Parathyroid adenoma (tissue), 2 donors: ENCODE data around the gene SLC49A4.

ENCODE experiments used
- H2AFZ ChIP-seq: fragments of 300-600 bp; sonication (generic); one replicate; pipeline ENCODE4 v1.7.0; 2017; ENCODE audit warnings: antibody characterized with exemption, mild to moderate bottlenecking
- H3K27ac ChIP-seq: fragments of 300-600 bp; sonication (generic); one replicate; pipeline ENCODE4 v1.7.0; 2017
- H3K27me3 ChIP-seq: fragments of 300-600 bp; sonication (generic); one replicate; pipeline ENCODE4 v1.7.0; 2017; ENCODE audit warnings: low read length; ENCODE audit not compliant: control insufficient read depth, insufficient read depth
- H3K36me3 ChIP-seq: fragments of 300-600 bp; sonication (generic); one replicate; pipeline ENCODE4 v1.7.0; 2017; ENCODE audit warnings: low read length; ENCODE audit not compliant: control insufficient read depth, insufficient read depth
- H3K4me1 ChIP-seq: fragments of 300-600 bp; sonication (generic); one replicate; pipeline ENCODE4 v1.7.0; 2017; ENCODE audit warnings: control low read depth
- H3K4me2 ChIP-seq: fragments of 300-600 bp; sonication (generic); one replicate; pipeline ENCODE4 v1.7.0; 2017; ENCODE audit warnings: low read length
- H3K4me3 ChIP-seq: fragments of 300-600 bp; sonication (generic); one replicate; pipeline ENCODE4 v1.7.0; 2017; ENCODE audit warnings: low read depth, low read length
- H3K79me2 ChIP-seq: fragments of 300-600 bp; sonication (generic); one replicate; pipeline ENCODE4 v1.7.0; 2017; ENCODE audit warnings: control low read depth
- H3K9ac ChIP-seq: fragments of 300-600 bp; sonication (generic); one replicate; pipeline ENCODE4 v1.7.0; 2017; ENCODE audit warnings: mild to moderate bottlenecking
- H3K9me3 ChIP-seq: fragments of 300-600 bp; sonication (generic); one replicate; pipeline ENCODE4 v1.7.0; 2017; ENCODE audit warnings: low read length; ENCODE audit not compliant: control insufficient read depth
- TF ChIP-seq, protein P1 (sequence below): fragments of 300-600 bp; sonication (generic); IDR thresholded peaks from one replicate; pipeline ENCODE4 v1.7.0; 2017; ENCODE audit warnings: antibody characterized with exemption, mild to moderate bottlenecking
- donor health status: primary hyperparathyroidism.

The SLC49A4 gene

DNA sequence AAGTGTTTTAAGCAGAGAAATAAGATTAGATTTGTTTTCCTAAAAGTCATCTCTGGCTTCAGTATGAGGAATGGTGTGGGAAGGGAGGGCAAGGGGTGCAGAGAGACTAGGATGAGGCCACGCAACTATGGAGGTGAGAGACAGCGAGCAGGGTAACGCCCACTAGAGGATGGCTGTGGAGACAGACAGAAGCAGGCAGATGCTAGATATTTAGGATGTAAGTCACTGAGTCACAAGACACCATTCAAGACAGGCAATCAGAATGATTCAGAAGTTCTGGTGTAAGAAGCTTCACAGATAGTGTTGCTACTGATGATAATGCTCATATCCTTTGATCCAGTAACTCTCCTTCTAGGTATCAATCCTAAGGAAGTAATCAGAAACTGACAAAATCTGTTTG lies 20.3 kb upstream of the SLC49A4 start:
- Histone ChIP-seq H3K9me3 (no peaks in the 10 kb centered on the region), H3K36me3 (no peaks in the 10 kb centered on the region), H3K9ac (no peak overlapping the region), H3K4me3 (no peak overlapping the region), H3K27me3 (no peaks in the 10 kb centered on the region), H3K27ac (no peak overlapping the region), H3K4me1 (no peaks in the 10 kb centered on the region), H3K79me2 (no peaks in the 10 kb centered on the region), H3K4me2 (no peak overlapping the region), H2AFZ (no peak overlapping the region)
- TF ChIP-seq, protein P1, sequence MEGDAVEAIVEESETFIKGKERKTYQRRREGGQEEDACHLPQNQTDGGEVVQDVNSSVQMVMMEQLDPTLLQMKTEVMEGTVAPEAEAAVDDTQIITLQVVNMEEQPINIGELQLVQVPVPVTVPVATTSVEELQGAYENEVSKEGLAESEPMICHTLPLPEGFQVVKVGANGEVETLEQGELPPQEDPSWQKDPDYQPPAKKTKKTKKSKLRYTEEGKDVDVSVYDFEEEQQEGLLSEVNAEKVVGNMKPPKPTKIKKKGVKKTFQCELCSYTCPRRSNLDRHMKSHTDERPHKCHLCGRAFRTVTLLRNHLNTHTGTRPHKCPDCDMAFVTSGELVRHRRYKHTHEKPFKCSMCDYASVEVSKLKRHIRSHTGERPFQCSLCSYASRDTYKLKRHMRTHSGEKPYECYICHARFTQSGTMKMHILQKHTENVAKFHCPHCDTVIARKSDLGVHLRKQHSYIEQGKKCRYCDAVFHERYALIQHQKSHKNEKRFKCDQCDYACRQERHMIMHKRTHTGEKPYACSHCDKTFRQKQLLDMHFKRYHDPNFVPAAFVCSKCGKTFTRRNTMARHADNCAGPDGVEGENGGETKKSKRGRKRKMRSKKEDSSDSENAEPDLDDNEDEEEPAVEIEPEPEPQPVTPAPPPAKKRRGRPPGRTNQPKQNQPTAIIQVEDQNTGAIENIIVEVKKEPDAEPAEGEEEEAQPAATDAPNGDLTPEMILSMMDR, result no peak

DNA sequence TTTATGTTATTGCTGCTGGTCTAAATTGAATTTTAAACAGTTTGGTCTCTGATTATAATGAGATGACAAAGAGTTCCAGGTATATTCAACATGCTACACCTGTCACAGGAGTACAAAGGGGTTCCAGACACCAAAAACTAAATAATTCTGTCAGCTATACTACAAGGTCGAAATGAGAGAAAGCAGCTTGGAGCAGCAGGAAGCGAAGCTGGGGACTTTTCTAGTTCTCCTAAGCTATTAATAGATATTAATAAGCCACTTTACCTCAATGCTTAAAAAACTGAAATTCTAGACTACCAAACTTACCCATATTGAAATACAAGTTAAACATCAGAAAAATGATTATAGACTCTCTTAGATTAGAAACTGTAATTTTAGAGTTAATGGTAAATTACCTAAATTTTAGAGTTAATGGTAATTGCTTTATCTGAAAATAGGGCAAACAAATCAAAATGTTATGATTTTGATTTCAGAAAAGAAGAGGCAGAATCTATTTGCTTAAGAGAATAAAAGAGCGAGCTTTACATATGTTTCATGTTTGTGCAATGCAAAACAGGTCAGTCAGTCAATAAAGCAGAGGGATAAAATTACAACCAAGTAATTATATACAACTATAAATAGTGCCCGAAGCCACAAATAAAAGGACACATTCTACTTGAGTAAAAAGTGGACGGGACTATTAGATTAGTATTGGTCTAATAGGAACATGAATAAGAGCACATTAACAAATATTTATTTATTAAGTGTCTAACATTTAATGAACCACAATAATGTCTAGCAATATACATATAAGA lies 18.0 kb upstream of the SLC49A4 start:
- Histone ChIP-seq H3K36me3 (no peaks in the 10 kb centered on the region), H3K27ac (no peak overlapping the region), H3K9me3 (no peaks in the 10 kb centered on the region), H3K4me3 (no peak overlapping the region), H2AFZ (no peak overlapping the region), H3K79me2 (no peaks in the 10 kb centered on the region), H3K27me3 (no peaks in the 10 kb centered on the region), H3K4me1 (no peaks in the 10 kb centered on the region), H3K9ac (no peak overlapping the region), H3K4me2 (no peak overlapping the region)
- TF ChIP-seq, protein P1, result no peak

DNA sequence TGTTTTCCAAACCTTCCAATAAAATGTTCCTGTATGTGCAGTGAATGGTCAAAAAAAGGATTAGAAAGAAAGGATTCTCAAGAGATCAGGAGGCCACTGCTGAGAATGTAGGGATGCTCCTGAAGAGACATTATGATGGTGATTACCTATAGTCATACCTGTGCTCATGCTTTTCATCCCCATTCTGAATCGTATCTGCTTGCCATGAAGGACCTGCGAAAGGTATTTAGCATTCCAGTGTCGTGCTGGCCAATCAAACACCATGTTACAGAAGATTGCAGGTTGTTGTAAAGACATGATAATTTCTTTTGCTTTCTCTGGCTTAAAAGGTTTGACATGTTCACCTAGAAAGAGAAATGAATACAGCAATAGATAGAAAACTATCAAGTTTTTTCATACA lies 17.3 kb upstream of the SLC49A4 start:
- no peaks in the 10 kb centered on the region for H3K36me3 ChIP-seq
- TF ChIP-seq, protein P1, result no peak
- H3K9me3 ChIP-seq, result no peaks in the 10 kb centered on the region
- H3K9ac ChIP-seq, result no peak overlapping the region
- H3K79me2 ChIP-seq, result no peaks in the 10 kb centered on the region
- H3K27me3 ChIP-seq, result no peaks in the 10 kb centered on the region
- no peaks in the 10 kb centered on the region for H3K4me1 ChIP-seq
- no peak overlapping the region for H3K4me2 ChIP-seq
- H3K27ac ChIP-seq, result no peak overlapping the region
- no peak overlapping the region for H2AFZ ChIP-seq
- no peak overlapping the region for H3K4me3 ChIP-seq

DNA sequence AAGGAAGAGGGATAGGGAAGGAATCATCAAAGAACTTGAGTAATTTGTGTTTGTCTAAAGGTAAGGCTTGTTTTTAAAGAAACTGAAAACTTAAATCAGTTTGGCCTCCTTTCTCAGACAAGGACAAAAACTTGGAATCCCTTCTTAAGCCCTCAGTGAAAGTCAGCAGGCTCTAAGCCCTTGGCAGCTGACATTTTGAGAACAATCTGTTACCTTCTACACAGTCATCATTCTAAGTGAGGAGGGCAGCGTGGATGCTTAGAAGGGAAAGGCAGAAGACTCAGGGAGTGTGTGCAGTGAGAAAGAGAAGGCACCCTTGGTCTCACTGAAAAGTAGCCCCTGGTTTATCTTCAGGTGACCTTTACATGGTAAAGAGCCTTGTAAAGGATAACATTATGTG lies 12.1 kb upstream of the SLC49A4 start:
- no peak overlapping the region for H3K27ac ChIP-seq
- no peaks in the 10 kb centered on the region for H3K36me3 ChIP-seq
- H3K9ac ChIP-seq, result no peak overlapping the region
- H3K4me1 ChIP-seq, result no peaks in the 10 kb centered on the region
- no peak overlapping the region for H3K4me3 ChIP-seq
- H3K4me2 ChIP-seq, result no peak overlapping the region
- H3K27me3 ChIP-seq, result no peaks in the 10 kb centered on the region
- no peak overlapping the region for H2AFZ ChIP-seq
- no peaks in the 10 kb centered on the region for H3K9me3 ChIP-seq
- H3K79me2 ChIP-seq, result no peaks in the 10 kb centered on the region
- TF ChIP-seq, protein P1, result no peak

DNA sequence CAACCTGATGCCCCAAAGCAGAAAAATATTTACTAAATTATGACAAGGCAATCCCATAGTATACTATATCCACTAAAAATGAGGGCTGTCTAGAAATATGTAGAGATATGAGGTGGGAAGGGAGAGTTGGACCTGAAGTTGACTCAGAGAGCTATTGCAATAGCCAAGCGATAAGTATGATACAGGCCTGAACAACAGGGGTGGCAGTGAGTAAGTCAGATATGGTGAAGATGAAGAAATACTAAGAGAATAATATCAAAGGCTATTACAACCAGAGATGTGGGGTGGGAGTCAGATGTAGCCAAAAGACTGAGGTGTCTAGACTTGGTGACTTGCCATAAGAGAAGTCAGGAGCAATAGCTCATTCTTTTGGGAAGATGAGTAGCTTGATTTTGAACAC lies 10.4 kb upstream of the SLC49A4 start:
- TF ChIP-seq, protein P1, result no peak
- Histone ChIP-seq H3K4me1 (no peaks in the 10 kb centered on the region), H3K36me3 (no peaks in the 10 kb centered on the region), H3K27ac (no peak overlapping the region), H3K4me2 (no peak overlapping the region), H2AFZ (no peak overlapping the region), H3K9me3 (no peaks in the 10 kb centered on the region), H3K9ac (no peak overlapping the region), H3K27me3 (no peaks in the 10 kb centered on the region), H3K79me2 (no peaks in the 10 kb centered on the region), H3K4me3 (no peak overlapping the region)
